GM20000 (cell line): ENCODE measurements around the gene COX18.

Experiments
- DNase-seq: peaks from one replicate; pipeline ENCODE4 v3.0.0; 2012; ENCODE audit warnings: low spot score
- TF ChIP-seq, protein P1 (sequence below): IDR thresholded peaks from 2 replicates; pipeline ENCODE4 v1.5.1; 2012; ENCODE audit warnings: mild to moderate bottlenecking, control low read depth; ENCODE audit errors: extremely low read depth, missing control alignments

Gene COX18

DNA sequence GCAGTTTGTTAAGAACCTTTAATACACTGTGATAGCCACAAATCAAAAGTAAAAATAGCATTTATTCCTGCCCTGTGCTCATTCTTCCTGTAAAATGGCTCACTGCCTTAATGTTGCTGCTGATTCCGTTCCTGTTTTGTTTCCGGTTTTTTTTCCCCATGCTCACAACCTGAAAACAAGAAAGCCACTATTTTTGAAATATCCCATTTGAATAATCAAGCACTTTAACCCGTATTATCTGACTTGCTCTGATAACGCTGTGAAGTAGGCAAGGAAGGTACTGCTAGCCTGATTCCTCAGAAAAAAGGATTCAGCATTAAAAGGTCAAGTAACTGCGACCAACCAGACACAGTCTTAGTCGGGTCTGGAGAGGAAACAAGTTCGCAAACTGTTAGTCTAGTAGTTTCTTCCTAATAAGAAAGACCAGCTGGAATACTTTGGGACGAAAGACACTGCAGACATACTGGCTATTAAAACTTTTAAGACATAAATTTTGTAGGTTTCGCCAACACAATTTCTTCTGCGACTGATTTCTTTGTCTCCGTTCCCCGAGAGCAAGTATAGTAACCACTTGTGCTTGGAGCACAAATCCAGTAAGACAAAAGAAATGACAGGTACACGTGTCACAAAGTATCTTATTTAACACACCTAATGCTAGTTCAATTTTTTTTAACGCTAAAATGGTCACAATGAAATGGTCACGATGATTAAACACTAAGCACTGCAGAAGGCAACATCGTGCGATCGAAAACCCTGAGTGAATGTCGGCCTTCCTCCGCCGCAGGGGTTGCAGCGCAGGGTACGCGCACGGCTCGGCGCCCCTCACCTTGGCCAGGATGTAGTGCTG is 802 bp downstream of the COX18 start:
- DNase-seq, result no peak
- TF ChIP-seq, protein P1, sequence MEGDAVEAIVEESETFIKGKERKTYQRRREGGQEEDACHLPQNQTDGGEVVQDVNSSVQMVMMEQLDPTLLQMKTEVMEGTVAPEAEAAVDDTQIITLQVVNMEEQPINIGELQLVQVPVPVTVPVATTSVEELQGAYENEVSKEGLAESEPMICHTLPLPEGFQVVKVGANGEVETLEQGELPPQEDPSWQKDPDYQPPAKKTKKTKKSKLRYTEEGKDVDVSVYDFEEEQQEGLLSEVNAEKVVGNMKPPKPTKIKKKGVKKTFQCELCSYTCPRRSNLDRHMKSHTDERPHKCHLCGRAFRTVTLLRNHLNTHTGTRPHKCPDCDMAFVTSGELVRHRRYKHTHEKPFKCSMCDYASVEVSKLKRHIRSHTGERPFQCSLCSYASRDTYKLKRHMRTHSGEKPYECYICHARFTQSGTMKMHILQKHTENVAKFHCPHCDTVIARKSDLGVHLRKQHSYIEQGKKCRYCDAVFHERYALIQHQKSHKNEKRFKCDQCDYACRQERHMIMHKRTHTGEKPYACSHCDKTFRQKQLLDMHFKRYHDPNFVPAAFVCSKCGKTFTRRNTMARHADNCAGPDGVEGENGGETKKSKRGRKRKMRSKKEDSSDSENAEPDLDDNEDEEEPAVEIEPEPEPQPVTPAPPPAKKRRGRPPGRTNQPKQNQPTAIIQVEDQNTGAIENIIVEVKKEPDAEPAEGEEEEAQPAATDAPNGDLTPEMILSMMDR, result no peak

DNA sequence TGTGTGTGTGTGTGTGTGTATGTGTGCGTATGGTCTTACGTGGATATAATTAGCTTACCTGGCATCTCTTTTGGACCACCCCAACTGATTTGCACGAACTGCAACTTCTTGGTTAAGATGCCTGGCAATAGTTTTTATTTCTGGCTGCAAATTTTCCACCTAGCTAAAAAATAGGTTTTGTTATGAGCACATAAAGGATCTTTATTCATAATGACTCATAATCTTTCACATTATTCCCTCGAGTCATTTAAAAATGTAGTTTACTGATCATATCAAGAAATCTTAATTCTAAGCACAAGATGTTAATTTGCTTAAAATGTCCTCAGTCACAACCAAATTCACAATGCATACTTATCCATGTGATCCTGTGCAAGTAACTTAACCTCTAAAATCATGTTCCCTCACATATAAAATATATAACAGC is 1.5 kb downstream of the COX18 start:
- no peak for DNase-seq
- TF ChIP-seq, protein P1, result no peak

DNA sequence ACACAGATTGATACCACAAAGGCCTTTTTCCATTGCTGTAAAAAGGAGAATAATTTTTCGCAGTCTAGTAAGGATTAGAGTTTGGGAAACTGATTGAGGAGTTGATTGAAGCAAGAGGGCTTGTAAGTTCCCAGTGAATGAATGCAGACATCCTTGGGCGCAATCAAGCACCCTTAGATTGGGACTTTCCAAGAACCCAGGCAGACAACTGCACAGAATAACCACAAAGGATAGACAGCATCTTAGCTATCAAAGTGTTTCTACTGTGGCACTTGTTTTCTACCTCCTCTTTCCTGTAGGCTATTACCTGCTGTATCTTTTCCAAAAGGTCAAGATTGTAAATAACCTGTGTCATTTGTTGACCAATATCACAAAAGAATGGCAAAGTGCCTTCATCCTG is 2.6 kb downstream of the COX18 start:
- no peak for DNase-seq
- TF ChIP-seq, protein P1, result no peak

DNA sequence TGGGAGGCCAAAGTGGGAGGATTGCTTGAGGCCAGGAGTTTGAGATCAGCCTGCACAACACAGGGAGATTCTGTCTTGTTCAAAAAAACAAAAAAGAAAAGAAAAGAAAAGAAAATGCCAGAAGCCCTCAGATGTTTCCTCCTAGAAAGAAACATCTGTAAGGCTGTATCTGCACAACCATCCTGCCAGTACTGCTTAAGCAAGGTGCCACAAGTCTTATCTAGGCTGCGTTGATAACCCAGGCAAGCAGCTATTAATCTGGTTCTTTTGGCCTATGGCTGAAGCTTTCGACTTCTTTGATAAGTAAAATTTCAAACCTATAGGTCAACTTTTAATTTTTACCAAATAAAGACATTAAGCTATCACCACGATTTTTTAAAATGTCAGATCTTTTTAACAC is 3.1 kb downstream of the COX18 start:
- no peak for DNase-seq
- TF ChIP-seq, protein P1, result no peak

DNA sequence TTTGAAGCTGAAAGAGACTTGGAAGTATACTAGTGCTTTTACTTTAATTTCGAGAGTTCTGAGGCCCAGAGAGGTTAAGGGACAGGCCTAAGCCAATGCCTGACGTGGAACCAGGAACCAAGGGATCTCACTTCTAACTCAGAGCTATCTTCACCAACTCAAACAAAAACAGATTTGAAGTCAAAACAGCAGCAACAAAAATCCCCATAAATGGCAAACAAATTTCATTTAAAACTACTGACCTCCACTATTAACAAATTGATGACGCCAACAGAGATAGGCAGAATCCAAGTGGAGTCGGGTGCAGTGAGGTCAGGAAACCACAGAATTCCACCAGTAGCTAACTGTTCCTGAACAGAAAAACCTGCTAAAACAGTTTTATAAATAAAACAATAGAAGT is 5.0 kb downstream of the COX18 start:
- TF ChIP-seq, protein P1, result no peak
- DNase-seq, result no peak

DNA sequence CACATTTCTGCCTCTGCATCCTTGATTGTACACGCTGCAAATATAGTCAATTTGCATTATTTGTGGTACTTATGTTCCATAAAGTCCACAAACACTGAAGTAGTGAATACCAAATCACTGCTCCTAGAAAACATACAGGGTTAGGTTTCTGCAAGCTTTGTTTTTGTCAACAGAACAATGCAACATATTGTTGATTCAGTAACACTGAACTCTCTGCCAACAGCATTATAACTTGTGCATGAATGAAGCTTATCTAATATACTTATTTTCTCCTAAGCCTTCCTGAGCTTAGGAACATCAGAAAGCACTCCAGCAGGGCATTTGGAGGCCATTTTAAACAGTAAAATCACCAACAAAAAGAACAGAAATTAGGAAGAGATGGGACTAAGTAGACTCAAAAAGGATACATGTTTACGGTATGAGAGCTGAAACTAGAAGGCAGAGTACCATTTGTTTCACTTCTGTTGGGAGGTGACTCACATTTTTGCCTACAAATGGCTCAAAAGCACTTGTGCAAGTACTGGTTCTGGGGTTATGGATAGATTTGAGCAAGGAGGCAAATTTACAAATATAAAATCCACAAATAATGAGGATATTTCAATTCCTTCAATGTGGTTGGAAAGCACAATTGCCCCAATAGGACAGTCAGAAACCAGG is 14.1 kb downstream of the COX18 start:
- DNase-seq, result peak; percentile 20
- TF ChIP-seq, protein P1, result no peak

DNA sequence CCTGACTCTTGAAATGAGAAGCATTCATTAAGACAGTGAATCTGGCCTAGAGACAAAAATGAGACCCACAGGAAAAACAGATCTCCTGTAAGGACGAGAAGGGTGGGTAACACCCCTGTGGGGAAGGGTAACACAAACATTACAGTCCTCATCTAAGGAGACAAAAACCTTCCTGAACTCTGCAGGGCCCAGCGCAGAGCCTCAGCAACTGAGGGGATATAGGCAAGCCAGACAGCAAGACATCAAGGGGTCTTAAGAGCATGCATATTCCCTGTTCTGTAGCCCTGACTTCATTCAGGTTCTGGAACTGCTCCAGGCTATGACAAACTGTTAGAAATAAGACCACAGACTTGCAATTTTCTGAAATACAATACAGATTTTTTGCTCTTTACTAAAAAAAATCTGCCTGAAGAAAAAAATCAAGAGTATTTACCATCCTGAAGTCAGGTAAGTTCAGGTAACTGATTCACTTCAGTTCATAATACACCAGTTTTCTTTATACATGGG is 15.5 kb downstream of the COX18 start:
- TF ChIP-seq, protein P1, result no peak

More for the DNA sequence above, 15.5 kb downstream of the COX18 start:
- no peak for DNase-seq
